Spleen (tissue), 7 donors: ENCODE data around the gene GALNTL6.

Source experiments
- CTCF ChIP-seq, 11 experiments: fragments of 200-600 bp in 7 of 11; fragments of 450-650 bp in 4 of 11; sonication (generic) in 4 of 11; IDR thresholded peaks in 8 of 11; conservative IDR thresholded peaks in 3 of 11; 1 replicate in 7 of 11; 2 replicates in 4 of 11; pipeline versions ENCODE4 v1.4.0 to v1.8.0; 2016 to 2021; ENCODE audit warnings: antibody characterized with exemption in 11 of 11, inconsistent platforms in 4 of 11, mild to moderate bottlenecking in 1 of 11
- POLR2A ChIP-seq, 3 donors: fragments of 450-650 bp; IDR thresholded peaks; one replicate each; pipeline ENCODE4 v1.5.1; 2017; ENCODE audit warnings: antibody characterized with exemption in 3 of 3, mild to moderate bottlenecking in 1 of 3
- donor health status: DM: no; HTN: no; CAD: no; lungs with moderate emphysema.
- donor health status: DM: no; HTN: no; CAD: no.
- donor health status: DM: no; HTN: no; CAD: no.

DNA sequence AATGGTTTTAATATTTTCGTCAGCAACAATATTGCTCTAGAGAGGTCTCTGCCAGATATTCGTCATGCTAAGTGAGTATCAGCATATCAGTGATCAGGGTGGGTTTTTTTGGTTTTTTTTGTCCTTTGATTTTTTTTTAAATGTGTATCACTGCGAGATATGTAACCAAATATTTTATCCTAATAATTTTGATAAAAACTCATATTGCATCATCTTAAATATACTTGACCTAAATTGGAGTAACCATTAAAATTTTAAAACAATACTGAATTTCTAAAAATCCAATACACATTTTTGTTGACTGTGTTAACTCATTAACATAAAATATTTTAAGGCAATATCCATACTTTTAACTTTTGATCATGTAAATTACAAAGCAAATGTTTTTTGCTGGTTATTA is 498.5 kb downstream of the GALNTL6 start:
- TF ChIP-seq CTCF (IDR thresholded peaks at IDR 0.05 in 8 of 11, conservative IDR thresholded peaks at IDR 0.05 in 3 of 11) (no peak), POLR2A (IDR thresholded peaks at IDR 0.05) (no peak)
